ENCODE results near the gene NPY5R. TPM values are rescaled to one million over a fixed set of nuclear protein-coding genes. Genes with fewer than 3 reads are reported as not detected.

NPY5R gene
- total RNA-seq, 1 donor from 2014 or later: 1.3 TPM

DNA sequence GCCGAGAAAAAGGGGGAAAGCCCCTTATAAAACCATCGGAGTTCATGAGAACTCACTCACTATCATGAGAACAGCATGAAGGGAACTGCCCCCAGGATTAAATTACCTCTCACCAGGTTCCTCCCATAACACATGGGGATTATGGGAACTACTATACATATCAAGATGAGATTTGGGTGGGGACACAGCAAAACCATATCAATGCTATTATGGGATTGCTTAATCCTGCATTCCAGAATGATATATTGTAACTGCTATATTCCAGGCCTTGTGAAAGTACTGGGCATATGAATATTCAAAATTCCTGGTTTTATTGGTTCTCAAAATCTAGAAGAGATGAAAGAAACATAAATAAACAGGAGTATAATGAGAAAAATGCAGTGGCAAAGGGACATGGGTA, 40.6 kb upstream of the NPY5R start:
- no peaks in the 10 kb centered on the region for H3F3A ChIP-seq (ENCODE audit: low read depth)
- H2AFZ ChIP-seq (replicated peaks): no peak overlapping the region
- no peaks in the 10 kb centered on the region for H3K27me3 Mint-ChIP-seq (ENCODE audit: insufficient read depth, low read depth)
- H3K4me2 ChIP-seq: no peak overlapping the region
- DNase-seq (ENCODE audit: low spot score): no peak
- H3K4me3 Mint-ChIP-seq: no peak overlapping the region
- no peak overlapping the region for H3K27ac Mint-ChIP-seq
- no peaks in the 10 kb centered on the region for H3K27me3 ChIP-seq
- TF ChIP-seq EZH2 (IDR thresholded peaks at IDR 0.05) (no peak), EZH2phosphoT487 (IDR thresholded peaks at IDR 0.05) (no peak)
- TF ChIP-seq, protein P1, sequence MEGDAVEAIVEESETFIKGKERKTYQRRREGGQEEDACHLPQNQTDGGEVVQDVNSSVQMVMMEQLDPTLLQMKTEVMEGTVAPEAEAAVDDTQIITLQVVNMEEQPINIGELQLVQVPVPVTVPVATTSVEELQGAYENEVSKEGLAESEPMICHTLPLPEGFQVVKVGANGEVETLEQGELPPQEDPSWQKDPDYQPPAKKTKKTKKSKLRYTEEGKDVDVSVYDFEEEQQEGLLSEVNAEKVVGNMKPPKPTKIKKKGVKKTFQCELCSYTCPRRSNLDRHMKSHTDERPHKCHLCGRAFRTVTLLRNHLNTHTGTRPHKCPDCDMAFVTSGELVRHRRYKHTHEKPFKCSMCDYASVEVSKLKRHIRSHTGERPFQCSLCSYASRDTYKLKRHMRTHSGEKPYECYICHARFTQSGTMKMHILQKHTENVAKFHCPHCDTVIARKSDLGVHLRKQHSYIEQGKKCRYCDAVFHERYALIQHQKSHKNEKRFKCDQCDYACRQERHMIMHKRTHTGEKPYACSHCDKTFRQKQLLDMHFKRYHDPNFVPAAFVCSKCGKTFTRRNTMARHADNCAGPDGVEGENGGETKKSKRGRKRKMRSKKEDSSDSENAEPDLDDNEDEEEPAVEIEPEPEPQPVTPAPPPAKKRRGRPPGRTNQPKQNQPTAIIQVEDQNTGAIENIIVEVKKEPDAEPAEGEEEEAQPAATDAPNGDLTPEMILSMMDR (IDR thresholded peaks at IDR 0.05): no peak
- no peaks in the 10 kb centered on the region for H3K79me2 ChIP-seq (ENCODE audit: low read depth)
- no peaks in the 10 kb centered on the region for H3K9me3 Mint-ChIP-seq
- no peak overlapping the region for H3K4me3 ChIP-seq
- H3K36me3 ChIP-seq: no peaks in the 10 kb centered on the region
- H3K4me1 ChIP-seq: no peaks in the 10 kb centered on the region
- no peak overlapping the region for H3K27ac ChIP-seq
- no peaks in the 10 kb centered on the region for H3K9me3 ChIP-seq (ENCODE audit: low read depth)
- no peaks in the 10 kb centered on the region for H4K20me1 ChIP-seq (ENCODE audit: low read depth)
- H3K4me1 Mint-ChIP-seq: no peaks in the 10 kb centered on the region
- no peaks in the 10 kb centered on the region for H3K36me3 Mint-ChIP-seq
- H3K9ac ChIP-seq: no peak overlapping the region

DNA sequence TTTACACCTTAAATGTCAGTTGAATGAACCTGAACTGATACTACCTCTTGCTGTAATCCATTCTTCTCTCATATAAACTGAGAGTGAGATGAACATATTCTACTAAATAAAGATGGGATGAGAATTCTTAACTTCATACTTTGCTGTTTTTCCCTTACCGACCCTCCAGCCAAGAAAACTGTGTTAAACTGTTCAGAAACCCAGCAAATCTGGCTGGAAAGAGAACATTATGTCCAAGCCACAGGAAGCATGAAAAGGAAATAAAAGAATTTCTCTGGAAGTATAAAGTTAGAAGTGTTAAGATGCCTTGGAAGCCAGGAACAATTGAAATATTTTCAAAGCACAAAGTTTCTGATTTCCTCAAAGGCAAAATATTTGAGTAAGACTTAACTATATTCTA, 34.2 kb upstream of the NPY5R start:
- Histone ChIP-seq H2AFZ (replicated peaks) (no peak overlapping the region), H3K9me3 (ENCODE audit: low read depth) (no peaks in the 10 kb centered on the region)

DNA sequence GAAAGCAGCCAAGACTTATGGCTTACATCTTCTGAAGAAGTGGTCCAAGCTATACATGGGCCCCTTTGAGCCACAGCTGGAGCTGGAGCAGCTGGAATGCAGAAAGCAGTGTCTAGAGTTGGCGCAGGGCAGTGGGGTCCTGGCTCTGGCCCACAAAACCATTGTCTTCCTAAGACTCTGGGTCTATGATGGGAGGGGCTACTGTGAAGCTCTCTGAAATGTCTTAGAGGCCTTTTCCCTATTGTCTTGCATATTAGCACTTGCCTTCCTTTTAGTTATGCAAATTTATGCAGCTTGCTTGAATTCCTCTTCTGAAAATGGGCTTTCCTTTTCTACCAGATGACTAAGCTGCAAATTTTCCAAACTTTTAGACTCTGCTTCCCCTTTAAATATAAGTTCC, 26.6 kb upstream of the NPY5R start:
- H3K9me3 Mint-ChIP-seq: peaks cover 8% of the 10 kb centered on the region
- H3K4me1 Mint-ChIP-seq: no peaks in the 10 kb centered on the region
- Histone ChIP-seq H3K79me2 (ENCODE audit: low read depth) (no peaks in the 10 kb centered on the region), H3K27me3 (no peaks in the 10 kb centered on the region), H3K27ac (no peak overlapping the region), H3F3A (ENCODE audit: low read depth) (no peaks in the 10 kb centered on the region), H2AFZ (replicated peaks) (no peak overlapping the region), H3K9ac (no peak overlapping the region), H4K20me1 (ENCODE audit: low read depth) (no peaks in the 10 kb centered on the region), H3K36me3 (no peaks in the 10 kb centered on the region), H3K9me3 (ENCODE audit: low read depth) (no peaks in the 10 kb centered on the region), H3K4me1 (no peaks in the 10 kb centered on the region), H3K4me3 (no peak overlapping the region), H3K4me2 (no peak overlapping the region)
- DNase-seq (ENCODE audit: low spot score): no peak
- H3K27me3 Mint-ChIP-seq (ENCODE audit: insufficient read depth, low read depth): no peaks in the 10 kb centered on the region
- H3K36me3 Mint-ChIP-seq: no peaks in the 10 kb centered on the region
- no peak overlapping the region for H3K4me3 Mint-ChIP-seq
- no peak overlapping the region for H3K27ac Mint-ChIP-seq
- no peak for TF ChIP-seq EZH2phosphoT487 (IDR thresholded peaks at IDR 0.05)
- no peak for TF ChIP-seq EZH2 (IDR thresholded peaks at IDR 0.05)
- TF ChIP-seq, protein P1 (IDR thresholded peaks at IDR 0.05): no peak

More for the DNA sequence above, 34.2 kb upstream of the NPY5R start:
- Mint-ChIP-seq H3K27me3 (ENCODE audit: insufficient read depth, low read depth) (no peaks in the 10 kb centered on the region), H3K27ac (no peak overlapping the region), H3K4me3 (no peak overlapping the region), H3K9me3 (no peaks in the 10 kb centered on the region), H3K4me1 (no peaks in the 10 kb centered on the region), H3K36me3 (no peaks in the 10 kb centered on the region)
- no peaks in the 10 kb centered on the region for H3K36me3 ChIP-seq
- H3F3A ChIP-seq (ENCODE audit: low read depth): no peaks in the 10 kb centered on the region
- H3K9ac ChIP-seq: no peak overlapping the region
- H3K27ac ChIP-seq: no peak overlapping the region
- H3K27me3 ChIP-seq: no peaks in the 10 kb centered on the region
- DNase-seq (ENCODE audit: low spot score): no peak
- no peaks in the 10 kb centered on the region for H3K79me2 ChIP-seq (ENCODE audit: low read depth)
- H3K4me3 ChIP-seq: no peak overlapping the region
- no peaks in the 10 kb centered on the region for H4K20me1 ChIP-seq (ENCODE audit: low read depth)
- TF ChIP-seq, protein P1 (IDR thresholded peaks at IDR 0.05): no peak
- no peak for TF ChIP-seq EZH2 (IDR thresholded peaks at IDR 0.05)
- TF ChIP-seq EZH2phosphoT487 (IDR thresholded peaks at IDR 0.05): no peak
- H3K4me1 ChIP-seq: no peaks in the 10 kb centered on the region
- H3K4me2 ChIP-seq: no peak overlapping the region

Data from neural progenitor cell (in vitro differentiated cells).